Mesothelial cell of epicardium (in vitro differentiated cells): ENCODE results near the gene THADA. TPM values are rescaled to one million over a fixed set of nuclear protein-coding genes. Genes with fewer than 3 reads are reported as not detected.
A peak's percentile ranks its signal among the peaks of the same experiment; 100 is the strongest.

ENCODE experiments used
- DNase-seq, 2 experiments: peaks; one replicate each; pipeline ENCODE4 v3.0.0; 2021; ENCODE audit warnings: low spot score in 2 of 2; ENCODE audit not compliant: unreplicated experiment in 2 of 2
- H3K27ac Mint-ChIP-seq: 2 replicates; pipeline ENCODE4 v1.8.0; 2021; ENCODE audit warnings: mixed read lengths
- H3K27me3 Mint-ChIP-seq: 2 replicates; pipeline ENCODE4 v1.8.0; 2021; ENCODE audit warnings: low read depth, mixed read lengths
- H3K36me3 Mint-ChIP-seq: 2 replicates; pipeline ENCODE4 v1.8.0; 2021; ENCODE audit warnings: mixed read lengths
- H3K4me1 Mint-ChIP-seq: 2 replicates; pipeline ENCODE4 v1.8.0; 2021; ENCODE audit warnings: mixed read lengths
- H3K4me3 Mint-ChIP-seq: 2 replicates; pipeline ENCODE4 v1.8.0; 2021; ENCODE audit warnings: mild to moderate bottlenecking, moderate library complexity, mixed read lengths
- H3K9me3 Mint-ChIP-seq: 2 replicates; pipeline ENCODE4 v1.8.0; 2021; ENCODE audit warnings: mixed read lengths
- total RNA-seq: library from RNA; stranded (reverse); gene quantifications from 3 replicates; pipeline ENCODE4 v1.2.1, GENCODE V29; 2021
- TF ChIP-seq, protein P1 (sequence below): fragments of 200-600 bp; sonication (generic); IDR thresholded peaks from one replicate; pipeline ENCODE4 v1.5.0; 2021; ENCODE audit warnings: antibody characterized with exemption; ENCODE audit not compliant: unreplicated experiment

Gene THADA
- total RNA-seq, 1 donor from 2014 or later = 33.6 TPM

DNA sequence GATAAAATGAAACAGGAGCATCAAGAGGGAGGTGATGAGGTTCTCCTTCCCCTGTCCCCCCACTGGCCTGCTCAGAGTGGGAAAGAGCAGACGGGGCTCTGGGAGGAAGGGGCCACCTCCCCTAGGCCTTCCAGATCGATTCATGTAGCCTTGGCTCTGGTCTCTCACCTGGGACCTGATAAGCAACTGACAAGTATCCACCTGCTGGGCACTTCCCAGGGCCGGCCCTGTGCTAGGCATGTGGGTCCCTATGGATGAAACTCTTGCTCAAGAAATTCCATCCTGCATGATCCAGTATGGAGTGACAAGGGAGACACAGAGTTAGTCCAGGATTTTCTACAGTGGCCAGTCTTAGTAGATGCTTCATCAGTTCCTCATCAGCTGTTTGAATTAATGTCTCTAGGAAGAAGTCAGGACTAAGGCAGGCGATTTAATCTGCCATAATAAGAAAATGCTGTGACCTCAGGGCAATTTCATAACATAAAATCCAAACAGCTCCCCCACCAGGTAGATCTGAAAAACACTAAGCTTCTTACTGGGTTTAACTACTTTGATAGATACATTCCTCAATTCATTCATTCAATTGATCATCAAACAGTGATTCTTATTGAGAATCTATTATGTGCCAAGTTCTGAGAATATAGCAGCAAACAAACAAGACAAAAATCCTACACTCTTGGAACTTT is 324.8 kb downstream of the THADA start:
- Mint-ChIP-seq H3K36me3 (peaks cover 10% of the 10 kb centered on the region), H3K4me1 (peaks cover 38% of the 10 kb centered on the region), H3K27ac (no peak overlapping the region), H3K9me3 (no peaks in the 10 kb centered on the region), H3K27me3 (no peaks in the 10 kb centered on the region), H3K4me3 (no peak overlapping the region)
- no peak for DNase-seq
- TF ChIP-seq, protein P1, sequence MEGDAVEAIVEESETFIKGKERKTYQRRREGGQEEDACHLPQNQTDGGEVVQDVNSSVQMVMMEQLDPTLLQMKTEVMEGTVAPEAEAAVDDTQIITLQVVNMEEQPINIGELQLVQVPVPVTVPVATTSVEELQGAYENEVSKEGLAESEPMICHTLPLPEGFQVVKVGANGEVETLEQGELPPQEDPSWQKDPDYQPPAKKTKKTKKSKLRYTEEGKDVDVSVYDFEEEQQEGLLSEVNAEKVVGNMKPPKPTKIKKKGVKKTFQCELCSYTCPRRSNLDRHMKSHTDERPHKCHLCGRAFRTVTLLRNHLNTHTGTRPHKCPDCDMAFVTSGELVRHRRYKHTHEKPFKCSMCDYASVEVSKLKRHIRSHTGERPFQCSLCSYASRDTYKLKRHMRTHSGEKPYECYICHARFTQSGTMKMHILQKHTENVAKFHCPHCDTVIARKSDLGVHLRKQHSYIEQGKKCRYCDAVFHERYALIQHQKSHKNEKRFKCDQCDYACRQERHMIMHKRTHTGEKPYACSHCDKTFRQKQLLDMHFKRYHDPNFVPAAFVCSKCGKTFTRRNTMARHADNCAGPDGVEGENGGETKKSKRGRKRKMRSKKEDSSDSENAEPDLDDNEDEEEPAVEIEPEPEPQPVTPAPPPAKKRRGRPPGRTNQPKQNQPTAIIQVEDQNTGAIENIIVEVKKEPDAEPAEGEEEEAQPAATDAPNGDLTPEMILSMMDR = no peak

DNA sequence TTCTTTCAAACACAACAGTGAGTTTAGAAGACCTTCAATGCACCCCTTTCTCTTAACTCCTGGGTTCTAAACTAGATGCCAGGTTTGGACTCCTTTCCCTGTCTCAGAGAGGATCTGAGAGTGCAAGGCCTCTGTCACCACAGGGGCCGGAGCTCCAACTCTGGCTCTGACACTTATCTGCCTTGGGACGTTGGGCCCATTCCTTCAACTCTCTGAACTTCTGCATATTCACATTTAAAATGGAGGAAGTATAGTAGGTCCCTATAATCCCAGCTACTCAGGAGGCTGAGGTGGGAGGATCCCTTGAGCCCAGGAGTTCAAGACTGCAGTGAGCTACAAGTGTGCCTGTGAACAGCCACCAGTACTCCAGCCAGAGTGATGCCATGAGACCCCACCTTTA is 325.4 kb downstream of the THADA start:
- H3K27me3 Mint-ChIP-seq = no peaks in the 10 kb centered on the region
- TF ChIP-seq, protein P1 = no peak
- DNase-seq = no peak

DNA sequence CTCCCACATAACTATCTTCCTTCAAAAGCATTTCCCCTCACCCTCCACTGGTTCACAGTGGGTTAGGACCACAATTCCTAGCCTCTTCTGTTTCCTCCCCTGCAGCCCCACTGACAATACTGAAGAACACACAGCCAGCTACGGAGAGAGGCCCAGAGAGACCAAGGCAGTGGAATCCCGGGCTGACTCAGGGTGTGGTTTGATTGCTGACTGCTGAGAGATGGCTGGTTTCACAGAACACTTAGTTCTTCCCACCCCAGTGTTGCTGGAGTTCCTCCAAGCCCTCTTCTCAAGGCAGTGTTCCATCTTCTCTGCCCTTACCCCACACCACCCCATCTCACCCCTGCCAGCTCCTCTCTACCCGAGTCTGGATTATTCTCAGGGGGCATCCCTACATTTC is 326.1 kb downstream of the THADA start:
- H3K4me3 Mint-ChIP-seq = no peak overlapping the region
- H3K36me3 Mint-ChIP-seq = peaks cover 10% of the 10 kb centered on the region
- no peak for DNase-seq
- peaks cover 46% of the 10 kb centered on the region for H3K4me1 Mint-ChIP-seq
- TF ChIP-seq, protein P1 = no peak
- peak overlapping the region; percentile 39 for H3K27ac Mint-ChIP-seq
- no peaks in the 10 kb centered on the region for H3K9me3 Mint-ChIP-seq
- no peaks in the 10 kb centered on the region for H3K27me3 Mint-ChIP-seq

More for the DNA sequence above, 325.4 kb downstream of the THADA start:
- Mint-ChIP-seq H3K4me3 (no peak overlapping the region), H3K9me3 (no peaks in the 10 kb centered on the region), H3K4me1 (peaks cover 39% of the 10 kb centered on the region), H3K36me3 (peaks cover 10% of the 10 kb centered on the region), H3K27ac (no peak overlapping the region)

DNA sequence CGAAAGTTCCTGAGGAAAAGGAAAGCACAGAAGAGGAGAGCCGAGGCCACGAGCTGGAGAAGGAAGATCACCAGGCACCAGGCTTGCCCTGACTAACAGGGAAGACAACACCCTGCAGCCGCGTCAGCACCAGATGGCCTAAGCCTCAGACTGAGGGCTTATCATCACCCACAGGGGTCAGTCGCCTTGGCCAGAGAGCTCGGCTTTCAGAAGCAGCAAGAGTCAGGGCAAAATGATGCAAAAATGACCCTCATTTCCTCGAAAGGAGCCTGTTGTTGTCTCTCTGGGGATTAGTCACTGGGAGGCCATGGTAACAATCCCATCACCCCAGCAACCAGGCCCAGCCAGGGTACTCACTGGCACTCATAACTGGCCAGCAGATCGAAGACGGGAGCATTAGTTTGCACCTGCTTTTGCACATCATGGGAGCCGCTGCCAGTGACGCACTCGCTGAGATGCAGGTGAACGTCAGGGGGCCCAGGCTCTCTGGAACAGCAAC is 326.7 kb downstream of the THADA start:
- no peak overlapping the region for H3K4me3 Mint-ChIP-seq
- DNase-seq = no peak
- no peaks in the 10 kb centered on the region for H3K27me3 Mint-ChIP-seq
- H3K27ac Mint-ChIP-seq = peak overlapping the region; percentile 26
- TF ChIP-seq, protein P1 = no peak
- no peaks in the 10 kb centered on the region for H3K9me3 Mint-ChIP-seq
- H3K4me1 Mint-ChIP-seq = peaks cover 45% of the 10 kb centered on the region
- H3K36me3 Mint-ChIP-seq = peaks cover 10% of the 10 kb centered on the region

DNA sequence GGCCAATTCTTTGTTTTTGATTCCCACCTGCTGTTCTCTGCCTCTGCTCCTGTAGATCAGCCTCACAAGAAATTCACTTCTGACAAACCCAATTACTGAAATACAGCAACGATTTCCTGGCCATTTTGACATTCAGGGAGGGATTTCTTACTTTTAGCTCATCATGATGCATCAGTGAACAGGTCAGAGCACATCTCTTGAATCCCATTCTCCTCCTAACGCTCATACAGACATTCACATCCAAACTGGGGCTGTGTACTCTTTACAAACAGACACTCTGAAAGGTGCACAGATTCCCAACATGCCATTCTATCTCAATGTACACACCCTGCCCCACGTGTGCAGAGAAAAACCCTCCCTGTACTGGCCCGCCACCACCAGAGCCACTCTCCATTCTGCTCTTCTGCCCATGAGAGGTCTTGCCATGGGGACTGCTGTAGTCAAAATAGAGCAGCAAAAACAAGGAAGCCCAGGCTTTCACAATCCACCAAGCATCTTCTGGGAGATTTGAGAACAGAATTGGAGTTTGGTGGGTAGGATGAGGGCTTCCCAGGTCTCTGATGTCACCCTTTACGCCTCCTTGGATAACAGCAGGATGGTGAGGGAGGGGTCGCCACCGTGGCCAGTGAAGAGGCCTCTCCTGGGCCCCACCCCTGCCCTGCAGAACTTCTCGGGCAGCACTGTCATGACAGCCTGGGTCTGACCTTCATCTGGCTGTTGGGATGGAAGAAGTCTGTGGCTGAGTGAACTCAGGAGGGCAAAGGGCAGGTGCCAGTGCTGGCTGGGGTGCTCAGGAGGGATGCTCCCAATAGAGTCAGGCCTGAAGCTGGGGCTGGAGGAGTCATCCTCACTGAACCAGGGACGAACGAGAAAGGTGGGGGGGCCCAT is 327.5 kb downstream of the THADA start:
- TF ChIP-seq, protein P1 = no peak
- Mint-ChIP-seq H3K27me3 (no peaks in the 10 kb centered on the region), H3K36me3 (peaks cover 10% of the 10 kb centered on the region), H3K27ac (no peak overlapping the region), H3K9me3 (no peaks in the 10 kb centered on the region), H3K4me1 (peaks cover 50% of the 10 kb centered on the region), H3K4me3 (no peak overlapping the region)
- DNase-seq = no peak
